Activated CD4-positive, alpha-beta memory T cell treated with anti-CD3 and anti-CD28 coated beads for 36 hours (primary cell): ENCODE measurements around the gene OR1I1. TPM values are rescaled to one million over a fixed set of nuclear protein-coding genes. Genes with fewer than 3 reads are reported as not detected.

Experiments
- CTCF ChIA-PET: fragments of 350-600 bp; sonication (Branson Sonifier 250); formaldehyde crosslinking; loops from one replicate; lab custom pipeline; 2021; ENCODE audit warnings: antibody characterized with exemption, inconsistent platforms; lab: Charles Lee
- POLR2A ChIA-PET: fragments of 350-600 bp; sonication (Branson Sonifier 250); formaldehyde crosslinking; loops from one replicate; lab custom pipeline; 2021; ENCODE audit warnings: antibody characterized with exemption; lab: Charles Lee
- DNase-seq: peaks from one replicate; pipeline ENCODE4 v3.0.0-alpha.2; 2020
- H3K27ac Mint-ChIP-seq: one replicate; pipeline ENCODE4 v1.8.0; 2021; ENCODE audit warnings: mixed read lengths
- H3K27me3 Mint-ChIP-seq: one replicate; pipeline ENCODE4 v1.8.0; 2021; ENCODE audit warnings: mixed read lengths
- H3K36me3 Mint-ChIP-seq: one replicate; pipeline ENCODE4 v1.8.0; 2021; ENCODE audit warnings: mixed read lengths
- H3K4me1 Mint-ChIP-seq: one replicate; pipeline ENCODE4 v1.8.0; 2021; ENCODE audit warnings: low read depth, mixed read lengths
- H3K4me3 Mint-ChIP-seq: one replicate; pipeline ENCODE4 v1.8.0; 2021; ENCODE audit warnings: mild to moderate bottlenecking, mixed read lengths
- H3K9me3 Mint-ChIP-seq: one replicate; pipeline ENCODE4 v1.8.0; 2021; ENCODE audit warnings: mixed read lengths
- intact Hi-C: fragments of 100-400 bp; cut with micrococcal nuclease; formaldehyde crosslinking; loops from one replicate; pipeline ENCODE4 v1.15.1; 2023
- total RNA-seq, 2 experiments: library from RNA; stranded (reverse); gene quantifications; one replicate each; pipeline ENCODE4 v1.2.3, GENCODE V29; 2021

Gene OR1I1
- total RNA-seq, 2 experiments from 2014 or later = not detected

- intact Hi-C loops = no loop called here
- H3K4me1 Mint-ChIP-seq = peaks cover 14% of the 10 kb centered on the region
These were observed 41.2 kb downstream of the OR1I1 start for GRCh38 chr19:15123031-15123890.

GRCh38 chr19:15123900-15124299 is 41.9 kb downstream of the OR1I1 start:
- CTCF ChIA-PET = interaction anchor here (1.1 to 1.5 kb wide), 3 partner anchors 26 to 53 kb away, joined by 3 to 5 read pairs (median 5); no protein-coding TSS in a partner anchor
- POLR2A ChIA-PET = interaction anchor here (0.6 to 1.3 kb wide), 2 partner anchors 24 to 263 kb away, joined by 3 to 4 read pairs; no protein-coding TSS in a partner anchor
- no peaks in the 10 kb centered on the region for H3K27me3 Mint-ChIP-seq
- peaks cover 23% of the 10 kb centered on the region for H3K36me3 Mint-ChIP-seq
- peaks cover 15% of the 10 kb centered on the region for H3K4me1 Mint-ChIP-seq
- no peak for DNase-seq
- no peaks in the 10 kb centered on the region for H3K9me3 Mint-ChIP-seq
- peak overlapping the region; percentile 99 for H3K27ac Mint-ChIP-seq
- intact Hi-C loops = no loop called here
- peak overlapping the region; percentile 100 for H3K4me3 Mint-ChIP-seq

More at GRCh38 chr19:15123031-15123890, 41.2 kb downstream of the OR1I1 start:
- H3K27ac Mint-ChIP-seq = no peak overlapping the region
- POLR2A ChIA-PET = interaction anchor here (1.3 kb wide), 1 partner anchor 23 kb away, joined by 4 read pairs; no protein-coding TSS in a partner anchor
- H3K4me3 Mint-ChIP-seq = no peak overlapping the region
- H3K36me3 Mint-ChIP-seq = peaks cover 30% of the 10 kb centered on the region
- CTCF ChIA-PET = interaction anchor here (1.2 to 1.5 kb wide), 2 partner anchors 27 to 54 kb away, joined by 5 read pairs; no protein-coding TSS in a partner anchor
- DNase-seq = no peak
- no peaks in the 10 kb centered on the region for H3K9me3 Mint-ChIP-seq
- H3K27me3 Mint-ChIP-seq = no peaks in the 10 kb centered on the region

GRCh38 chr19:15124572-15125231 is 42.7 kb downstream of the OR1I1 start:
- peaks cover 22% of the 10 kb centered on the region for H3K4me1 Mint-ChIP-seq
- POLR2A ChIA-PET = interaction anchor here (0.5 to 1.3 kb wide), 3 partner anchors 25 to 262 kb away, joined by 3 to 5 read pairs (median 4); no protein-coding TSS in a partner anchor
- CTCF ChIA-PET = interaction anchor here (1.0 to 1.5 kb wide), 5 partner anchors 23 to 255 kb away, joined by 3 to 6 read pairs (median 5); partner anchors contain the start of gene AKAP8
- H3K9me3 Mint-ChIP-seq = no peaks in the 10 kb centered on the region
- H3K27me3 Mint-ChIP-seq = no peaks in the 10 kb centered on the region
- peak; percentile 27 for DNase-seq
- intact Hi-C loops = loop anchor here (1.0 kb wide), 3 partner anchors 255 to 713 kb away; partner anchors contain the start of gene AKAP8
- H3K27ac Mint-ChIP-seq = peak overlapping the region; percentile 99
- H3K4me3 Mint-ChIP-seq = peak overlapping the region; percentile 100
- peaks cover 15% of the 10 kb centered on the region for H3K36me3 Mint-ChIP-seq

GRCh38 chr19:15125232-15126067 is 43.4 kb downstream of the OR1I1 start:
- peak overlapping the region; percentile 99 for H3K27ac Mint-ChIP-seq
- H3K27me3 Mint-ChIP-seq = no peaks in the 10 kb centered on the region
- H3K9me3 Mint-ChIP-seq = no peaks in the 10 kb centered on the region
- H3K36me3 Mint-ChIP-seq = peaks cover 13% of the 10 kb centered on the region
- intact Hi-C loops = loop anchor here (1.0 kb wide), 3 partner anchors 254 to 712 kb away; partner anchors contain the start of gene AKAP8
- H3K4me3 Mint-ChIP-seq = peak overlapping the region; percentile 100
- CTCF ChIA-PET = interaction anchor here (1.0 to 1.7 kb wide), 4 partner anchors 24 to 254 kb away, joined by 3 to 12 read pairs (median 5); partner anchors contain the start of gene AKAP8
- POLR2A ChIA-PET = no interaction called here
- peaks cover 30% of the 10 kb centered on the region for H3K4me1 Mint-ChIP-seq
- DNase-seq = peak; percentile 99

- intact Hi-C loops = no loop called here
- no peaks in the 10 kb centered on the region for H3K27me3 Mint-ChIP-seq
- DNase-seq = no peak
- H3K4me1 Mint-ChIP-seq = peaks cover 30% of the 10 kb centered on the region
- H3K27ac Mint-ChIP-seq = no peak overlapping the region
- H3K4me3 Mint-ChIP-seq = peak overlapping the region; percentile 3
- CTCF ChIA-PET = interaction anchor here (0.7 to 1.7 kb wide), 5 partner anchors 25 to 429 kb away, joined by 3 to 12 read pairs (median 4); partner anchors contain the start of gene AKAP8
- no peaks in the 10 kb centered on the region for H3K9me3 Mint-ChIP-seq
- POLR2A ChIA-PET = no interaction called here
- H3K36me3 Mint-ChIP-seq = peaks cover 5% of the 10 kb centered on the region
These were observed 44.3 kb downstream of the OR1I1 start for GRCh38 chr19:15126131-15126910.

- Mint-ChIP-seq H3K4me3 (no peak overlapping the region), H3K36me3 (no peaks in the 10 kb centered on the region), H3K27me3 (no peaks in the 10 kb centered on the region), H3K9me3 (no peaks in the 10 kb centered on the region), H3K27ac (no peak overlapping the region), H3K4me1 (peaks cover 30% of the 10 kb centered on the region)
- no peak for DNase-seq
- intact Hi-C loops = no loop called here
- ChIA-PET CTCF (interaction anchor here (1.2 to 1.5 kb wide), 2 partner anchors 27 to 37 kb away, joined by 3 to 4 read pairs; no protein-coding TSS in a partner anchor), POLR2A (no interaction called here)
These were observed 46.3 kb downstream of the OR1I1 start for GRCh38 chr19:15128162-15128770.

GRCh38 chr19:15129856-15130585 is 48.0 kb downstream of the OR1I1 start:
- Mint-ChIP-seq H3K27me3 (no peaks in the 10 kb centered on the region), H3K36me3 (no peaks in the 10 kb centered on the region), H3K27ac (peak overlapping the region; percentile 59), H3K9me3 (no peaks in the 10 kb centered on the region), H3K4me1 (peaks cover 20% of the 10 kb centered on the region), H3K4me3 (no peak overlapping the region)
- POLR2A ChIA-PET = no interaction called here
- peak; percentile 55 for DNase-seq
- intact Hi-C loops = no loop called here
- CTCF ChIA-PET = interaction anchor here (0.9 to 1.2 kb wide), 2 partner anchors 19 to 28 kb away, joined by 4 read pairs; no protein-coding TSS in a partner anchor

- H3K4me1 Mint-ChIP-seq = peaks cover 4% of the 10 kb centered on the region
- H3K9me3 Mint-ChIP-seq = peaks cover 13% of the 10 kb centered on the region
- no peak for DNase-seq
- intact Hi-C loops = no loop called here
- ChIA-PET POLR2A (no interaction called here), CTCF (interaction anchor here (0.9 to 1.1 kb wide), 2 partner anchors 18 to 35 kb away, joined by 4 read pairs; no protein-coding TSS in a partner anchor)
- H3K4me3 Mint-ChIP-seq = no peak overlapping the region
- H3K36me3 Mint-ChIP-seq = peaks cover 4% of the 10 kb centered on the region
- no peak overlapping the region for H3K27ac Mint-ChIP-seq
- H3K27me3 Mint-ChIP-seq = peaks cover 4% of the 10 kb centered on the region
These were observed 54.4 kb downstream of the OR1I1 start for GRCh38 chr19:15136234-15136954.

GRCh38 chr19:15137777-15138176 is 55.8 kb downstream of the OR1I1 start:
- Mint-ChIP-seq H3K4me3 (no peak overlapping the region), H3K4me1 (peaks cover 4% of the 10 kb centered on the region), H3K27me3 (peaks cover 4% of the 10 kb centered on the region), H3K36me3 (peaks cover 4% of the 10 kb centered on the region), H3K27ac (no peak overlapping the region), H3K9me3 (peaks cover 13% of the 10 kb centered on the region)
- intact Hi-C loops = no loop called here
- no peak for DNase-seq
- CTCF ChIA-PET = no interaction called here
- POLR2A ChIA-PET = no interaction called here
